ENCODE results near the gene ANKS3.
"Not testable (repeated sequence)": the region's sequence is repeated elsewhere in the genome, so short reads cannot be mapped to it uniquely, and the experiment has no call there.

Gene ANKS3

DNA sequence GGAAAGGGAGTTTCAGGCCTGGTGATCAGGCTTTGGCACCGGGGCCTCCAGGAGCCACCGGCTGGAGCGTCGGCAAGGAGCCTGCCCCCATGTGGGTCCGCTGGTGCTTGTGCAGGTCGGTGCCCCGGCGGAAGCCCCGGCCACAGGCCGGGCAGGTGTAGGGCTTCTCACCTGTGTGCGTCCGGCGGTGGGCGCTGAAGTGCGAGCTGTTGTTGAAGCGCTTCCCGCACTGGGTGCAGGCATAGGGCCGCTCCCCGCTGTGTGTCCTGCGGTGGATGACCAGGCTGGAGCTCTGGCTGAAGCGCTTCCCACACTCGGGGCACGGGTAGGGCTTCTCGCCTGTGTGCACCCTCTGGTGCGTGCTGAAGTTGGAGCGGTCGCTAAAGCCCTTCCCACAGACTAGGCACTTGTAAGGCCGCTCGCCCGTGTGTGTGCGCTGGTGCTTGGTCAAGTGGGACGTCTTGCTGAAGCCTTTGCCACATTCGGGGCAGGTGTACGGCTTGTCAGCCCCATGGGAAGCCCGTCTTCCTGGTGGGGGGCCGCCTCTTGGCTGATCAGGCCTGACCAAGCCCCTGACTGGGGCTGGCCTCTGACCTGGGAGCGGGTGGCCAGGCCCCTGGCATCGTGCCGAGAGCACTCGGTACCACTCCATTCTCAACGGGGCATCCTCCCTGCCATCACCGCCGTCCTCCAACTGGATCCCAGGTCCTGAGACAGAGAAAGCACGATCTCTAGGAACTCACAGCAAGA lies 18.5 kb upstream of the ANKS3 start:
- DNase-seq = no peak

DNA sequence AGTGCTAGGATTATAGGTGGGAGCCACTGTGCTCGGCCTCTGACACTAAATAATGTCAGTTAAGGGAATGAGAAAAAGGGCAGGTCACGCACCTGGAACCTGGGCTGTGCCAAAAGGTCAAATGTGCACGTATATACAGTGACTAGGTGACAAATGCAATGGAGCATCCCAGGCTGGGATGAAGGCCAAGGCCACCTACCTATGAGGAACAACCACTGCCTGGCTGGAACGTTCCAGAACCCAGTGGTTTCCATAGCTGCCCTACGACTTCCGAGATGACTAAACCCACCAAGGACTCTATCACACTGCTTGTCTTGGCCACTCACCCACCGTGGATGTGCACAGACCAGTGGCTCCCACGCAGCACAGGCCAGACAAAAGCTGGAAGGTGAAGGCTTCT lies 16.8 kb upstream of the ANKS3 start:
- DNase-seq = no peak

DNA sequence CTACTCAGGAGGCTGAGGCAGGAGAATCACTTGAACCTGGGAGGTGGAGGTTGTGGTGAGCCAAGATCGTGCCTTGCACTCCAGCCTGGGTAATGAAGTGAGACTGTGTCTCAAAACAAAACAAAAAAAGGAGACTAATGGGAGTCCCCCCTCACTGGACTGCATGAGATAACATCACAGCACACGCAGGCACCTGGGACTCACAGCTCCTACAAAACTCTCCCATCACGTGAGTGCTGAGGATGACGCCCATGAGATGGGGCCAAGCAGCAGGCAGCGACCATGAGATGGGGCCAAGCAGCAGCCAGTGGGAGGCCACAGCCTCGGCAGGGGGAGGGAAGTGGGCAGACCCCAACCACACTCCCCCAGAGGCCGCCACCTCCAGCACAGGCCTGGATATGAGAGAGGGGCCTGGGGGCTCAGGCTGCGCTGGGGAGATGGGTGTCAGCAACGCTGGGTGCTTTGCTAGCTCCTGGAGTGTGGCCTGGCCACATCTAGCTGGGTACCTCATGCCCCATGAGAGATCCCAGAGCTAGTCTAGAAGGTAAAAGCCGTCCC lies 15.7 kb upstream of the ANKS3 start:
- no peak for DNase-seq

DNA sequence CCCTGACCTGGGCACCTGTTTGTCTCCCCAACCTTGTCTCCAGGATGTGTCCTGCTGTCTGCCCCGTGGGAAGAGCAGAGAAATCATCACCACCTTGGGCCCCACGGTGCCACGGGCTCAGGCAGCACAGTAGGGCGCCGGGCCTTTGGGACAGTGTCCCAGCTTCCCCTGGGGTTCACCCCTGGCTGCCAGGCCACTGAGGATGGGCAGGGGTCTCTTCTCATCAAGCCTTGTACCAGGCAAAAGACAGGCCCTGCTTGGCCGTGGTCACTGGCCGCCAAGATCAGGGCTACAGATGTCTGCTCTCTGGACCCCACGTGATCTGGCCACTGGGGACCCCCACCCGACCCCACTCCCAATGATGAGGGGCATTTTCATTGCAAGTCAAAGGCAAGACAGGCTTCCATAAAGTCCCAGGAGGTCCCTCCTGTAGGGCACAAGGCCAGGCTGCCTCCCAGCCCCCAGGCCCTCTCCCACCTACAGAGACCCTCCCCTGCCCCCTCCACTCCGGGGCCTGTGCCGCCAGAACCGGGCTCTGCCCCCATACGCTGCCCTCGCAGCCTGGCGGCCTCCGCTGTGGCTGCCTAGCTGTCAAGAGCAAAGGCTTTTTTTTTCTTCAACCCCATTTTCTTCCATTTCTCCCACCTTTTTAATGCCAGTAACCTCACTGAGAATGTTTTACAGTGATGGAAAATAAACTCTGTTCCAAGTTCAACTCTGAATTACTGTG lies 14.8 kb upstream of the ANKS3 start:
- no peak for DNase-seq

DNA sequence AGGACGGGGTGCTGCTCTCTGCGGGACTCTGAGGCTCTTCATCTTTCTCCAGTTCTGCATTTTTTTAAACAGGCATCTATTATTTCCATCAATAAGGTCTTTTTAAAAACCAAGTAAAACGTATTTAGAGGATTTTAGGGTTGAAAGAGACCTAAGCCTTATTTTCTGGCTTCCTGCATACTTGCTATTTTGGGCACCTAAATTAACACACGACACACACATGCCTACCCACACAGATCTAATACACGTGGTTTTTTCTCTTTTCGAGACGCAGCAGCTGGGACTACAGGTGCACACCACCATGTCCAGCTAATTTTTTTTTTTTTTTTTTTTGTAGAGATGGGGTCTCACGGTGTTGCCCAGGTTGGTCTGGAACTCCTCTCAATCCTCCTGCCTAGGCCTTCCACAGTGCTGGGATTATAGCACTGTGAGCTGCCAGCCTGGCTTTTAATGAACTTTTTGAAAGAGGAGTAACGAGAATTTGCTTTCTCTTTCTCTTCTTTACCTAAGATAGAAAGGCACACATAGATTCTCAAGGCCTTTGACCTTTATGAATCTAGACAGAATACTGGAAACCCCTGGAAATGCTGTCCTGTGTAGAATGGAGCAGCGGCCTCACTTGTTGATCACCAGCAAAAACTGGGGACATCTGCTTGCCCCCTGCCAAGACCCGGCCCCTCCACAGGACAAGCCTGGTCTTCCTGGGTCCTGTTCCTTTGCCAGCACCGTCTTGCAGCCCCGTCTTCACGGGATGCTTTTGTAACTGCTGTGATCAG lies 14.0 kb upstream of the ANKS3 start:
- DNase-seq = no peak

DNA sequence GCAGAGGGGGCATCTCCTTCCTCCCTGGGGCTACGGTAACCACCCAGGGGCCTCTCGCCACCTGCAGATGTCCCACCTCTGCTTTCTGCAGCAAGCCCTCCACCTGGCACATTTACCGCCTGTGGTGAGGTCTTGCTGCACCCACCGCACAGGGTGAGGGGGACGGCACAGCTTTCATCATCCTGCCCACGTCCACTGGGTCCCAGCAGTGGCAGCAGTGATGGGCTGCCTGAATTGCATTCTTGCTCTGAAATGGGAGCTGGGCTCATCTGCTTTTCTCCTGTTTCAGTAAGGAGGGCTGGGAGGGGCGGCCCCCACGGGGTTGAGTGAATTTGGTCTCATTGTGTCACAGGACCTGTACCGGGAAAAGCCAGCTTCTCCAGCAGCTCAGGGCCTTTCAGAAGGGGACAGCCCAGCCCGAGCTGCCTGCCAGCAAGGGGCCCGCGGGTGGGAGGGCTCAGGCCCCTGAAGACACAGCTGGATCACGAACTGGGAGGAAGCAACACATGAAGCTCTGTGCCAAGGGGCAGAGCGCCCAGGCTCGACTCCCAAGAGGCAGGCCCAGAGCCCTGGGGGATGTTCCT lies 13.0 kb upstream of the ANKS3 start:
- DNase-seq = no peak

DNA sequence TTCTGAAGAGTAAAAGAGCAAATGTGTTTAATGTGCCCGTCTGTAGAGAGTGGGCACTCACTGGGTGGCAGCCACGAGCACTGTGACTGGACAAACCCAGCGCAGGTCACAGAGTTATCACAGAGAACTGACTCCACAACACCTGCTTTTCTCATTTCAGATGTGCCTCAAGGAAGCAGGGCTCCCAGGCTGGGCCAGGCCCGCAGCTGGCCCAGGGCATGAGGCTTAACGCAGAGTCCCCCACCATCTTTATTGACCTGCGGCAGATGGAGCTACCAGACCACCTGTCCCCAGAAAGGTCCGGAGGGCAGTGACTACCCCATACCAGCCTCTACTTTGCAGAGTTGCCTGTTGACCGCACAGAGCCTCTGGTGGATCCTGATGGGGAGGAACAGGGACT lies 12.1 kb upstream of the ANKS3 start:
- DNase-seq = no peak

DNA sequence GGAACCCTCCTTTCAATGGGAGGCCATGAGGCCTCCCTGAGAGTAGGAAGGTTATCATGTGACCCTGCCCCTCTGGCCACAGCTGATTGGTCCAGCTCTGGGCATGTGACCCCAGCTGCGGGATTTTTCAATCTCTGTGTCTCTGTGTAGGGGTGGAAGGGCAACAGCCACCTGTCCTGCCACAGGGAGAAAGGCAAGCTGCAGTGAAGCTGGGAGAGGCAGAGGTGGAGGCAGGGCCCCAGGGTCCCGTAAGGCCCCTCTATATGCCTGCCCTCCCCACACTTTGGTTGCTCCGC lies 11.2 kb upstream of the ANKS3 start:
- DNase-seq = no peak

DNA sequence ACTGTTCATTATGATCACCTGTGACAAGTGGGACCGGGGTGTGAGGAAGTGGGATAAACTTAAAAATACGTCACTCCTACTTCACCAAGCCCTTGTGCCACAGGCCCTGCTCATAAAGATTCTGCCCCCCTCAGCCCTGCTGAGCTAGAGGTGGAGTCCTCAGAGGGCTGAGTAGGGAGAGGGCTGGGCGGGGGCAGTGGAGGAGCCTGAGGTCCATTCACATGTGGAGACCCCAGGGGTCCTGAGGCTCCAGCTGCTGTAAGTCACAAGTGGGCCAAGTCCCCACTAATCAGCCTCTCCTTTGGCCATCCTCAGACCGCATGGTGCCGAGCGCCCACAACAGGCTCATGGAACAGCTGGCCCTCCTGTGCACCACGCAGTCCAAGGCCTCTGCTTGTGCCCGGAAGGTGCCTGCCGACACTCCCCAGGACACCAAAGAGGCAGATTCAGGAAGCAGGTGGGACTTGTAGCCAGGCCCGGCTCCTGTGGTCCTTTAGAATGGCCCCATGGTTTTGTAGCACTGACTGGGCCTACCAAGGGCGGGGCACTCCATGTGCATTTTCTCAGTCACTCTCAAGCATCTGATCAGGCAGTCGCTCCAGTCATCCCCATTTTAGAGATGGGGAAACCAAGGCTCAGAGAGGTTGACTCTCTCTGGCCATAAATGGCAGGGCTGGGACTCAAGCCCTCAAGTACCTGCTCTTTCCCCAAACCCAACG lies 10.6 kb upstream of the ANKS3 start:
- DNase-seq = no peak

DNA sequence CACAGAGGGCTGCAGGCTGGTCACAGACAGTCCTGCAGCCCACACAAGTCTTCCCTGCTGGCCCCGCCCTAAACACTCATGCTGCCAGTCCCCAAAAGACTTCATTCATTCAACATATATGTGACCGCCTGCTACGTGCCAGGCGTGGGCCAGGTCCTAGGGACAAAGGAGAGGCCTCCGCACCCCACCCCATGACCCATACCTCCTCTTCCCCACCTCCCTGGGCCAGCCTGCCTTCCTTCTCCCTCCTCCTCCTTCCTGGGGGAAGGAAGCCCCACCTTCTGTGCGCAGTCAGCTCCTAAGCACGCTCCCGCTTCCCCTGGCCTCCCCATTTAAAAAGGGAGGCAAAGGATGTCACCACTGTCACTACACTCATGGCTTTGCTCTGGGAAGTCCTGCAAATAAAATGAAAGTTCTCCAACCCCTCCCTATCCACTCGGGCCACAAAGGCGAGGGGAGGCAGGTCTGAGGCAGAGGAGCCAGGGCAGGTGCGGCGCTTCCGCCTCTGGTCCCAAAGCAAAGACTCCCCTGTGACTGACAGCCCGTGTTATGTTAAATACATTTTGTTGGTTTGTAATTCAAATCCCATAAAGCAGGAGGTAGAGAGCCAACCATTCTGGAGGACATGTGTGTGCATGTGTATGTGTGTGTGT lies 9.3 kb upstream of the ANKS3 start:
- no peak for DNase-seq

DNA sequence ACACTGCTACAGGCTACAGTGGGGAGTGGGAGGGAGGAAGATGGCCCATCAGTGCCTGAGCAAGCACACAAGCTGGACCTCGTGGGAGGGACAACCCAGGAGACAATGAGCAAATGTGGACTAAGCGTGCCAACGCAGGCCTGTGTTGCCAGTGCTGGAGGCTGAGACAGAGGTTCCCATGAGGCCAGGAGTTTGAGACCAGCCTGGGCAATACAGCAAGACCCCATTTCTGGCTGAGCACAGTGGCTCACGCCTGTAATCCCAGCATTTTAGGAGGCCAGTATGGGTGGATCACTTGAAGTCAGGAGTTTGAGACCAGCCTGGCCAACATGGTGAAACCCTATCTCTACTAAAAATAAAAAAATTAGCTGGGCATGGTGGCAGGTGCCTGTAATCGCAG lies 4.3 kb upstream of the ANKS3 start:
- DNase-seq = not testable (repeated sequence)

DNA sequence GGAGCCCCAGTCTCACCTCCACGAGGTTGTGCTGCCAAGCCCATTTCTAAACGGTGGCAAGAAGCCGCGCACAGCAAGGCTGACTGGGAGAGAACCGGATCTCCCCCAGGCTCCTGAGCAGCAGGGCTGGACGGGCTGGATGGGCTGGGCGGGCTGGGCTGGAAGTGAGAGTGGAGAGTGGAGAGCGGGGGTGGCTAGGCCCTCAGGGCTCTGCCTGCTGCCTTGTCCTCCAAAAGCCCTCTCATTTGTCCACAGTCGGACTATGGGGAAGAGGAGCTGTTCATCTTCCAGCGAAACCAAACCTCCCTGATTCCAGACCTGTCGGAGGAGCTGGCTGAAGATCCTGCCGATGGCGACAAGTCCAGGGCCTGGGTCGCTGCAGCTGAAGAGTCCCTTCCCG lies 3.5 kb upstream of the ANKS3 start:
- DNase-seq = no peak

DNA sequence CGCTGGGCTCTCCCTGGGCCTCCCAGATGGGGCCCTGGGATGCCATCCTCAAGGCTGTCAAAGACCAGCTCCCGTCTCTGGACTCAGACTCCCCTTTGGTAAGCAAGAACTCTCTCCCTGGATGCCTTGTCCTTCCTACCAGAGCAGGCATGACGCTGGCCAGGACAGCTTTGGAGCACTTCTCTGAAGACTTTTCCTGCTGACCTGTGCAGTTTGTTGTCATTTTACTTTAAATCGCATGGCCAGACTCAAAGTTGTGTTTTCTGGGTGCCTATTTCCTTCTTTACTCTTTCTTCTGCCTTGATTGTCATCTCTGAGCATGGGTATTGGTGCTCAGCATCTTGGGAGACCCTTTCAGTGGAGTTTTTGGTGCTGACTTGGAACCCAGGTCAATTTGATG lies 2.5 kb upstream of the ANKS3 start:
- DNase-seq = no peak

DNA sequence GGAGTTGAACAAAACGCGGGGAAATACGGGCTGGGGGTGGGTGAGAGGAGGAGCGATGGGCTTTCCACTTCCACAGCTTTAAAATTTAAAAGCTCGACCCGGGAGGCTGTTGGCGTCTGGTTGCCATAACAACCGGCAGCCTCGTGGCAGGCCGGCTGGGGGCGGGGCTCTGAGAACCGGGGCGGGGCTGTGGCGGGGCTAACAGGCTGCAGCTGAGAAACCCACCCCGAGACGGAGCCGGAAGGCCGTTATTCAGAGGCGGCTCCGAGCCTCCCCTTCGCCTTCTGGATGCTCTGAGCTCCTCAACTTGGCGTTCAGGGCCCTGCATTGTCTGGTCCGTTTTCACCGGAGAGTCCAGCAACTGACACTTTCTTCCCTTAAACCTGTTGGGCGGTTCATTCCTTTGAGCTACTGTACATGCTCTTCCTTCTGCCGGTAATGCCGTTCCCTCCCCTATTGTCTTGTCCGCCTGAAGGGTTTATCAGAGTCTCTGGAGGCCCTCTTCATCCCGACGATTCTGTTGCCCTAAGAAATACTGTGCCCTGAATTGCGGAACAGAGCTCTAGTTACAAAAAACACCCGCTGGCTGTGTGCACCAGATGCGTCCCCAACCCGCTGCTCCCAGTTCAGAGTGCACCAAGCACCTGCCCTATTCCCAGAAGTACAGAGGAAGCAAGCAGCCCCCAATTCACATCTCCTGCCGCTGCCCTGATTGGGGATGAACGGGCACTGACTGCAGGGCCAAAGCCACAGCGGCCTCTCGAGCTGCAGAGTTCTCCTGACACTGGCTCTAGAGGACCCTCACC lies 862 bp upstream of the ANKS3 start:
- peak; percentile 57 to 75 for DNase-seq

DNA sequence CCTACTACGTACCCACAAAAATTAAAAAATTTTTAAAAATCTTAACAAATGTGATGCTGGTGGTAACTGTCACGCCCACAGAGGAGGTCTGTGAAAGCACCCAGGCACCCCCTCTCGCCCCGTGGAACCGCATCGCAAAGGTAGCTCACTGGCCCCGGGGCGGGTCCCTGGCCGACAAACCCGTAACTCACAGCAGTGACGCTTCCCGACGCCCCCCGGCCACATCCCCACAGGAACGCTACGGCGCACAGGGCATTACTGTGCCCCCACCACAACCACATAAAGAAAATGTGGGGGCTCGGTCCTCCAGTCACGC lies 366 bp downstream of the ANKS3 start:
- DNase-seq = no peak

DNA sequence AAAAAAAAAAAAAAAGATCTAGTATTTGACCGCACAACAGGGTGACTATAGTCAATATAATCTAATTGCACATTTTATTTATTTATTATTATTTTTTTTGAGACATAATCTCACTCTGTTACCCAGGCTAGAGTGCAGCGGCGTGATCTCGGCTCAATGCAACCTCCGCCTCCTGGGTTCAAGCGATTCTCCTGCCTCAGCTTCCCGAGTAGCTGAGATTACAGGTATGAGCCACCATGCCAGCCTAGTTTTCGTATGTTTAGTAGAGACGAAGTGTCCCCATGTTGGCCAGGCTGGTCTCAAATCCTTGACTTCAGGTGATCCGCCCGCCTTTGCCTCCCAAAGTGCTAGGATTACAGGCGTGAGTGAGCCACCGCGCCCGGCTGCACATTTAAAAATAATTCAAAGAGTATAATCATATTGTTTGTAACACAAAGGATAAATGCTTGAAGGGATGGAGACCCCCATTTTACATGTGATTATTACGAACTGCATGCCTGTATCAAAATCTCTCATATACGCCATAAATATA lies 794 bp downstream of the ANKS3 start:
- DNase-seq = no peak

DNA sequence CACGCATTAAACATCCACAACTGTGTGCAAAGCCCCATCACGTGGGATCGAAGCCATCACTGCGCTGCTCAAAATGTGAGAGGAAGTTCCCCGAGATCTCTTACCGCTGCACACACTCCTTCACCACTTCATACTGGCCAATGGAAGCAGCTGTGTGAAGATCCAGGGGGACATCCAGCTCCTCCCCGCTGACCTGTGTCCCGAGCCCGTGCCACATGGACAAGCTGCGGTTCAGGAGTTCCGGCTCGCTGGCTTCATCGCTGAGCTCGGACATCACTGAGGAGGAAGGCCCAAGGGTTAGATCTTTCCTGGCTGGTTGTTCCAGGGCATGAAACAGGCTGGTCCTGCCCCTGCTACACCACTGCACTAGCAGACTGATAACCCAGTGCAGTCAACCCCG lies 4.2 kb downstream of the ANKS3 start:
- no peak for DNase-seq

DNA sequence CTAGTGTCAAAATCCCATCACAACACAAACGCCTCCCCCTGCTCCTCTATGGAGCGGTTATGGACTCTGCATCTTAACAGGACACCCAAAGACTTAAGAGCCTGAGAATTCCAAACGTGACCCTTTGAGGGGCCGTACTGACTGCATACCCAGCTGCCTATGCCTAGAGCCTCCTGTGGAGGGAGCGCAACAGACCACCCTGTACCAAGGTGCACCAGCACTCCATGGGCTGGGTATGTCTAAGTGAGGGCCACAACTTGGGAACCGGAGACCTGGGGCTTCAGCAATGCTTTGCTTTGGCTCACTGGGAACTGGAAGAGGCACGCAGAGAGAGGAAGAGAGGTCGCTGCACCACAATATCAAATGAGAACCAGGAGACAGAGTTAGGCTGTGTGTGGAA lies 5.4 kb downstream of the ANKS3 start:
- no peak for DNase-seq

DNA sequence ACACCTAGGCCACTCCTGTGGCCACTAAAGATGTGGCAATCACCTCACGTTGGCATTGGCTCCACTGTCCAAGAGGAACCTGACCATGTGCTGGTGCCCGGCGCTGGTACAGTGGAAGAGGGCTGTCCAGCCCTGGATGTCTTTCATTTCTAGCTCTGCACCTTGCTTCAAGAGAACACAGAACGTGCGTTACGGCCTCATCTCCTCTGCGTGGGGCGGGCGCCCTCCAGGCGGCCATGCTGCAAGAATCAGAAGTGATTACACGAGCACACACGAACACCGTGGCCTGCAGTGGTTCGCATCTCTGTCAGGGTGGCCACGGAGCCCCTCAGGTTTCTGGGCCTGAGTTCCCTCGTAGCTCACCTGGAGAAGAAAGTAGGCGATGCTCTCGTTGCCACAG lies 7.5 kb downstream of the ANKS3 start:
- no peak for DNase-seq

DNA sequence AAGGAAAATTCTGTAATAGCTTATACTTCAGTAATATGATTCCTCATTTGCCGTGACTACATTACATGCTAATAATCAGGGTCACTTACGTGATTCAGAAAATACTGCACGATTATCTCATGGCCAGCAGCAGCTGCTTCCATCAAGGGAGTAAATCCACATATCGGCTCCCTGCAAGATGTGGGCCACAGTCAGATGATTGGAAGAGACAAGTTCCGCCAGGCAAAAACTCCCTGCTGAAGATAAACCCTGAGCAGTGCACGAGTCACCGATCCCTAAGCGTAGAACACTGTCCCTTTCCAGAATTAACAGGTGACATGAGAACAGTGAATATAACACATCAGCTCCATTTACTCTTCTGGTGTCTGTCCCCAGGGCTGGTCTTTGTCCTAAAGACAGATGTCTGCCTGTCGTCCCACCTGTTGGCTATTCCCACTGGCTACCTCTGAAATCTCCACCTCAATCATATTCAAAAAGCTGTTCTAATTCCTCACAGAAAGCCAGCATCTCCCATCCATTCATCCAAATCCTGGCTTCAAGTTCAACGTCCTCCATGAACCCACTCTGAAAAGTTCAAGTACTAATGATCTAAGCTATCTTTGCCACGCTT lies 9.3 kb downstream of the ANKS3 start:
- no peak for DNase-seq

Measured in bone marrow (tissue), 2 donors.